Kidney epithelial cell (primary cell): ENCODE measurements around the gene CAPN11. TPM values are rescaled to one million over a fixed set of nuclear protein-coding genes. Genes with fewer than 3 reads are reported as not detected.
"Not testable (repeated sequence)": the region's sequence is repeated elsewhere in the genome, so short reads cannot be mapped to it uniquely, and the experiment has no call there.

Experiments
- DNase-seq: peaks from one replicate; pipeline ENCODE4 v3.0.0-alpha.2; 2010; ENCODE audit warnings: low read depth
- H3K27me3 ChIP-seq: 2 replicates; pipeline ENCODE4 v1.6.0; 2011; ENCODE audit warnings: low read length; ENCODE audit not compliant: control insufficient read depth, insufficient read depth
- H3K36me3 ChIP-seq: 2 replicates; pipeline ENCODE4 v1.5.1; 2011; ENCODE audit warnings: low read length; ENCODE audit not compliant: control insufficient read depth, insufficient read depth
- H3K4me3 ChIP-seq: 2 replicates; pipeline ENCODE4 v1.5.1; 2011; ENCODE audit warnings: low read depth, mild to moderate bottlenecking, control low read depth, low read length
- CTCF ChIP-seq: IDR thresholded peaks from 2 replicates; pipeline ENCODE4 v1.5.1; 2011; ENCODE audit warnings: mild to moderate bottlenecking, moderate library complexity, low read length, control low read depth, inconsistent platforms; ENCODE audit not compliant: insufficient read depth, poor library complexity, severe bottlenecking
- total RNA-seq: library from RNA; depleted of rRNA; stranded (reverse); fragments of >200 nt; gene quantifications from 2 replicates; pipeline ENCODE4 v1.2.3, GENCODE V29; 2015

The CAPN11 gene
- total RNA-seq, 1 donor from 2014 or later: not detected

- peaks cover 4% of the 10 kb centered on the region for H3K27me3 ChIP-seq
- H3K4me3 ChIP-seq: no peak overlapping the region
- TF ChIP-seq CTCF: no peak
- no peaks in the 10 kb centered on the region for H3K36me3 ChIP-seq
- DNase-seq: no peak
These were observed 30.2 kb downstream of the CAPN11 start for GRCh38 chr6:44188819-44189218.

- DNase-seq: no peak
- TF ChIP-seq CTCF: no peak
- Histone ChIP-seq H3K27me3 (peaks cover 4% of the 10 kb centered on the region), H3K36me3 (no peaks in the 10 kb centered on the region), H3K4me3 (no peak overlapping the region)
These were observed 30.6 kb downstream of the CAPN11 start for GRCh38 chr6:44189257-44189656.

- no peak for TF ChIP-seq CTCF
- no peaks in the 10 kb centered on the region for H3K36me3 ChIP-seq
- no peak overlapping the region for H3K4me3 ChIP-seq
- no peak for DNase-seq
- H3K27me3 ChIP-seq: peaks cover 2% of the 10 kb centered on the region
These were observed 32.1 kb downstream of the CAPN11 start for GRCh38 chr6:44190715-44191114.

GRCh38 chr6:44192428-44193041, 33.9 kb downstream of the CAPN11 start:
- no peak for TF ChIP-seq CTCF
- H3K27me3 ChIP-seq: no peaks in the 10 kb centered on the region
- DNase-seq: no peak
- H3K36me3 ChIP-seq: no peaks in the 10 kb centered on the region
- H3K4me3 ChIP-seq: no peak overlapping the region

- H3K36me3 ChIP-seq: no peaks in the 10 kb centered on the region
- H3K4me3 ChIP-seq: no peak overlapping the region
- no peak for DNase-seq
- H3K27me3 ChIP-seq: no peaks in the 10 kb centered on the region
- TF ChIP-seq CTCF: no peak
These were observed 34.8 kb downstream of the CAPN11 start for GRCh38 chr6:44193307-44193910.

GRCh38 chr6:44194326-44194725, 35.7 kb downstream of the CAPN11 start:
- no peaks in the 10 kb centered on the region for H3K27me3 ChIP-seq
- DNase-seq: no peak
- TF ChIP-seq CTCF: no peak
- no peak overlapping the region for H3K4me3 ChIP-seq
- no peaks in the 10 kb centered on the region for H3K36me3 ChIP-seq

GRCh38 chr6:44196351-44196750, 37.7 kb downstream of the CAPN11 start:
- DNase-seq, H3K27me3 ChIP-seq, H3K4me3 ChIP-seq, H3K36me3 ChIP-seq: not testable (repeated sequence)
